GM19438 (cell line): Measurements from ENCODE around the gene COPB1.

Experiments used
- ATAC-seq: cut with Tn5 transposase; IDR thresholded peaks from one replicate; pipeline ENCODE4 v1.9.1; 2021; ENCODE audit warnings: low read depth; ENCODE audit not compliant: unreplicated experiment

Gene COPB1

DNA sequence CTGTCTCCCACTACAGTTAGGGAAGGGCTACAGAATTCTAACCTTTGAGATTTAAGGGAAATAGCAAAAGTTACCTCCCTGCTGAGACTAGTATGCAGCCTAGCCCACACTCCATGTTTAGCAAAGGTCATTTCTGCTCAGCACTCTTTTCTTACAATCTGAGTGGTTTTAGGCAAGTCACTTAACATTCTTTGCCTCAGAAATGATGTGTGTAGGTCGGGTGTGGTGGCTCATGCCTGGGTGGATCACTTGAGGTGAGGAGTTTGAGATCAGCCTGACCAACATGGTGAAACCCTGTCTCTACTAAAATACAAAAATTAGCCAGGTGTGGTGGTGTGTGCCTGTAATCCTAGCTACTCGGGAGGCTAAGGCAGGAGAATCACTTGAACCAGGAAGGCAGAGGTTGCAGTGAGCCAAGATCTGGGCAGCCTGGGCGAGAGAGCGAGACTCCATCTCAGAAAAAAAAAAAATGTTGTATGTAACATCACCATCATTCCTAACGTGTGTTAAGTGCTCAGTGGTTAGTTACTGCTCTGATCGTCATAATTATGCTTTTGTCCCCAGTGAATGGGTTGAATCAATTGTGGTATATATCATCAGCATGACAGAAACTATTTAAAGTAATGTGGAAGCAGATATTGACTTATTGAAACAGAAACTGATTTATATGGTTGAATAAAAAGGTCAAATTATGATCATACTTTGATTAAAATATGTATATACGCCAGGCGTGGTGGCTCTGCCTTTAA lies 55.0 kb downstream of the COPB1 start:
- ATAC-seq: no peak

DNA sequence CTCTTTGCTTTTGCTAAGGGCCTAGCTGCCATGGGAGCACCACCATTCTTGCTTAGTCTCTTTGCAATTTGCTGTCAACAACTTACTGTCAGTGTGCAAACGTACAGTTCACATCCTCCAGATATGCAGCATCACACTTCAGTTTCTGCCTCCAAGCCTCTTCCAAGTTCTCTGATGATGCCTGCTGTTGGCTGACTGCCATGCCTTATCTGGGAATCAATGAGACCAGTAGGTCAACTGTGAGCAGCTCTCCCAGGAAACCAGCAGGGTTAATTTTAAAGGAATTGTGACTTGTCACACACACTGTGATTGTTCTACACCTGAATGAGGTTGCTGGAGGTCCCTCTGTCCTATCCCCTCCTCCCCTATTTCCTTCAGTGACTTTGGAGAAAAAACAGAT lies 56.0 kb downstream of the COPB1 start:
- ATAC-seq: no peak

DNA sequence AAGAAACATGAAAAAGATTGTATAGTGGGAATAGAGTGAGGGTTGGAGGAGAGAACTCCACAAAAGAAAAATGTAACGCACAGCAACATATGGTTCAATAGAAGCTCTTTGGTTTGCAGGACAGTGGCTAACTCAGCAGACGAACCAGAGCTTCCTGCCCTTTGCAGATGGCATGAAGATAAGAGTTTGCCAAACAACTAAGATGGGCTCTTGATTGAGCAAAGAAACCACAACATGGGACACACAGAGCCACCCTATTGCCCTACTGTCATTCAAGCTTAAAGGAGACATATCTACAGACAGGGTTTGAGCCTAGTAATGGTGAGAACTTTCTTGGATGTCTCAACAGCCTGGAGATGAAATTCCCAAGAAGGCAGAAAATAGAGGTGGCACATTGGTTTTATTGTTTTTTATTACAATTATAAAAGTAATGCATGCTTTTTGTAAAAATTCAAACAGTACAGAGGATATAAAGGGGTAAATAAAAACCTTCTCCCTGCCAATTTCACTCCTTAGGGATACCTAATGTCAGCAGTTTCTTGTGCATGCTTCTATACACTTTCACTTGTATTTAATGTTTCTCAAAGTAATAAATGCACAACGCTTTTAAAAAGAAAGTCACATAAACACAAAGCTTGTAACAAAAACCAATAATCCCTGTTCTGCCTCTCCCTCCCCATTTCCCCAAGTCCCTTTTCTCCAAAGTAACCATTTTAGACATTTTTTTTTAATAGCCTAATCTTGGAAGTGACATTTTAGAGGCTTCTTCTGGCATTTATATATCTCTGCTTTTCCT lies 63.7 kb downstream of the COPB1 start:
- ATAC-seq: no peak

DNA sequence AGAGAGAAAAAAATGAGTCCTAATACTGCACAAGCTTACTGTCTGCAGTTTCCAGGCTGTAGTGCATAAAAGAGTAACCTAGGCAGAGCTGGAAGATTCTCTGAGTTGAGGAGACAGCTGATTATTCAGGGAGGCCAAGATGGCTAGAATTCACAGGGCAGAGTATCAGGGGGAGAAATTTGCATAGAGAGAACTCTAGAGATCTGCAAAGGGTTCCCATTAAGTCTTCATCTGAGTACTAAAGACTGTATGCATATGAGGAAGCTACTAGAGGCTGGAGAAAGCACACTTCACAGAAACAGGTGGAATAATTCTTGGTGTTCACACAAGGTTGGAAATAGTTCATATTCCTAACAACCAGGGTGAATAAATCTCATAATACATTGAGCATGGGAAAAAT lies 74.0 kb downstream of the COPB1 start:
- no peak for ATAC-seq

DNA sequence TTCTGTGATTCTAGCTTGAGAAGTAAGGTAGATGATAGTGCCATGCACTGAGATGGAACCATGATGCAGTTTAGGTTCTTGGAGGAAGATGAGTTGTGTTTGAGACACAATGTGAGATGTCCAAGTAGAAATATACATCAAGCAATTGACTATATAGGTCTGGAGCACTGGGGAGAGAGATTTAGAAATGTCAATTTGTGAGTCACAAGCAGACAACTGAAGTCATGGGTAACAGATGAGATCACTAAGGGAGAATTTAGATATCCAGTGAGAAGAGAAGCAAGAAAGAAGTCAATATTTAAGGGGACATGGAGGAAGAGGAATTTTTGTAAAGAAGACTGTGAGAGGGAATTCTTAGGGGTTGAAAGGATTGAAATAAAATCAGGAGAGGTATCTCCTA lies 75.5 kb downstream of the COPB1 start:
- ATAC-seq: no peak

DNA sequence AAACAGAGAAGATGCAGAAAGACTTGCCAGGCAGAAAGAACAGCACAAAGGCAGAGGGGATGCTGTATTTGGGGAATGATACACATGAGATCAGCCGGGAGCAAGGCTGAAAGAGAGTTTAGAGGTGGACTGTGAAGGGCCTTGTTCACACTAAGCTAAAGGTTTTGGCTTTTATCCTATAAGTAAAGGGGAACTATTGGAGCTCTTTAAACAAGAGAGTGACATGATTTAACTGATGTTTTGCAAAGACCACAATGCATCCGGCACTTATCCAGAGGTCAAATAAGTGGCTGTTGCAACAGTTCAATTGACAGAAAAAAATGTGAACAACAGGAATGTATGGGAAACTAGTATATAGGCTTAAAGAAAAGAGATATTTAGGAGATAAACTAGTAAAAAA lies 76.0 kb downstream of the COPB1 start:
- ATAC-seq: no peak

DNA sequence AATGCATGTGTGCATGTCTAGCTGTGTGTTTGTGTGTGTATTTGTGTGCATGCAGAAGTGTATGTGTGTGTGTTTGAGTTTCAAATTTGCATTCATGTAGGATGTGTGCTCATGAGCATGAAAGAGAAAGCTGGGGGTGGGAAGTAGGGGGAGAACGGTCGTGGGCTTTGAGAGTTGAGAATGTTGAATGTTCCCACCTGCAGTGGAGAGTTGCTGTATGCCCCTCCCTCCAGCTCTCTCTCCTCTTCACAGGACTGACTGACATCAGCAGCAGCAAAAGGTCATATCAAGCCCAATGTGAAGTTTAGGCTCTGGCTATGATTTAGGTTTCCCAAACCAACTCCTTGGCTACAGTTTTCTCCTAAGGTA lies 76.8 kb downstream of the COPB1 start:
- ATAC-seq: no peak

DNA sequence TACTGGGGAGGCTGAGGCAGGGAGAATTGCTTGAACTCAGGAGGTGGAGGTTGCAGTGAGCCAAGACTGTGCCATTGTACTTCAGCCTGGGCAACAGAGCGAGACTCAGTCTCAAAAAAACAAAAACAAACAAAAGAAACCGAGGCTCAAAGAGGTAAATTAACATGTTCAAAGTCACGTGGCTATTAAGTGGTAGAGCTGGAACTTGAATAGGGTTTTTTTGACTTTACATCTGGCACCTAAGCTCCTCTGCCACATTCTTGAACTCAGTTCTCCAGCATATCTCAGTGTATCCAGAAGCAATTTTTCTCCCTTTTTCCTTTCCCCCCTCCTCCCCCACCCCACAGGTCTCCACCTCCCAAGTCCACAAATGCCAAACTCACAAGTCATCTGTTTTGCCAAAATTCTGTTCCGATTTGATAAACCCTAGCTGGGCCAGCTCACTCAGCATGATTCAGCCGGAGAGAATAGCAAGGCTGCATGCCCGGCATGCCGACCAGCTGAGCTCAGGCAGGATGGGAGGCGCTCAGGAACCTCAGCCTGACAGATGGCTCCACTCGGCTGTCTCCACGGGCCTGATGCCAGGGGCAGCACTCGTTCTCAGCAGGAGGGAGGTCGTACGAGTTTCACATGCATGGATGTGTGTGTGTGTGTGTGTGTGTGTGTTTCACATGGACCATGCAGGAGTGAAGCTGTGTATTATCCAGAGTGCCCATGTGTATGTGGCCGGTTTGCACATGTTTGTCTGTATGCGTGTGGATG lies 77.4 kb downstream of the COPB1 start:
- no peak for ATAC-seq

DNA sequence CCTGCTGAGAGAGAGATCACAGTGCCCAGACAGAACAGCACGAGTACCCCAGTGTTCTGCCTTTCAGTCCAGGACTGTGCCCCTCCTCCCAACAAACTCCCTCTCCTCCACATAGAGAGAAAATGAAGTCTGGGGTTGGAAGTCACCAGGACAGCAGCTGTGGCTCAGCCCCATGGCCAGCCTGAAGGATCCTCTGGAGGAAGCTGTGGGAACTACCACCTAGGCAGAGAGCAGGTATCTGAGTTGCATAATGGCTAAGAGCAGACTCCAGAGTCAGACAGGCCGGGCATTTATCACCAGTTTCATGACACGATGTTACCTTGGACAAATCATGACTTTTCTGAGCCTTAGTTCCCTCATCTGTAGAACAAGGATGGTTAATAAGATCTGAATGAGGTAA lies 79.4 kb downstream of the COPB1 start:
- no peak for ATAC-seq

DNA sequence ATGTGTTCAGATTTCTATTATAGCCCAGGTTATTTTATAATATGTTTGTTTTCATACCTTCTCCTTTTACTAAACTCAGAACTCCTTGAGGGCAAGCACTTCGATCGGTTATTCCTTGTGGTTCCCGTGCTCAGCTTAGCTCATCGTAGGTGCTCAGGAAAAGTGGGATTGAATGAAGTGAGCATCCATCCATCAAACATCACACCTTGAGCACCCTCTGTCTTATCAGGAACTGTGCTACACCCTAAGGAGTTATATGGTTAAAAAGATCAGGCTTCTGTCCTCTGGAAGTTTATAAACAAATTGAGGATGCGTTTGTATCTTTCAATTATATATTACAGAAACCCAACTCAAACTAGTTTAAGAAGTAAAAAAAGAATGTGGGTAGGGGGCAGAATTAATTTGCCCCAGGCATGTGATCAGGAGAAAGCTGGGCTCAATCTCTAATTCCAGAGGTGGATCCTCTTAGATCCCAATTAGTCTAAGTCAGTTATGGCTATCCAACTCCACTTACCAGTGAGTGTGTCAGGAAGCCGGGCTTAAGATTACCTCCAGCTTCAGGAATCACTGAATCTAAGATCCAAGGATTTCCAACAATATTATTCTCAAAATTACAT lies 80.7 kb downstream of the COPB1 start:
- ATAC-seq: no peak

DNA sequence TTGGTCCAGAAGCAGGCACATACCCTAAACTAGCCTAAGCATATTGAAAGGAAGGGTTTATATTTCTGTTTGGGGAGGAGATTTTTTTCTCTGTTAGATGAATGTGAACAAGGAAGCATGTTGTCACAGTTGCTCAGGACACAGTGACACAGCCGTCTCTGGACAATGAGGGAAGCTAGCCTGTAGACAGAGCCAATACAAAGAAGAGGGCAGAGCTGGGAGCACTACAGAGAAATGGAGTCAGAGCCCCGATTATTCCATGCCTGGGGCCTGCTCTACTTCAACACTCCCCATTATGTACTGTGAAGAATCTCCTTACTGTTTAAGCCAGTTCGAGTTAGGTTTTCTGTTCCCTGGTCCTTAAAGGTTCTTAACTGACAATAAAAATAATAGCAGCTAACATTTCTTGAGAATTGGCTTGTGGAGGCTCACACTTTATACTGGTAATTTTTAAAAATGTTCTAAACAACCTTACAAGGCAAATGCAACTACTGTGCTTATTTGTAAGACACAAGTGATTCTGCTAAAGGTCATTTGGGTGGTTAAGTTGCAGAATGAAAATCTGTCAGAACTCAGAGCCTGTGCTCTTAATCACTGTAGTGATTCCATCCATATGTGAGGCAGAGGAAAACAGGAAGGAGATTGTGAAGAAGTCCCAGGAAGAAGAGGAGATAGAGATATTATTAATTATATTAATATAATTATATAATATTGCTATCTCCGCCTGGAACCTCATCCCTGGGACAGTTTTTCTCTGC lies 81.8 kb downstream of the COPB1 start:
- ATAC-seq: no peak

DNA sequence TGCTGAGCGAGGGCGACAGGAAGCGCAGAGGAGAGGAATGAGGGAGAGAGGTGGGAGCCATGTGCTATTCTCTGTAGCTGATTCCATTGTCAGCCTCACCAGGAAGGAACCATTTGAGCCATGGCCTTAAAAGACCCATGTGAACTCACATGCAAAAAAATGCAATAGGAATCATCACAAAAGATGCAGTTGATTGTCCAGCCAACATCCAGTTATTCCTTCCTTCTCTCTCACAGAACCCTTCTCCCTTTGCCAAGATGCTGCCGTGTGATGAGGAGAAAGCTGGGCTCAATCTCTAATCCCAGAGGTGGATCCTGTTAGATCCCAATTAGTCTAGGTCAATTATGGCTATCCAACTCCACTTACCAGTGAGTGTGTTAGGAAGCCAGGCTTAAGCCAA lies 82.4 kb downstream of the COPB1 start:
- ATAC-seq: no peak

DNA sequence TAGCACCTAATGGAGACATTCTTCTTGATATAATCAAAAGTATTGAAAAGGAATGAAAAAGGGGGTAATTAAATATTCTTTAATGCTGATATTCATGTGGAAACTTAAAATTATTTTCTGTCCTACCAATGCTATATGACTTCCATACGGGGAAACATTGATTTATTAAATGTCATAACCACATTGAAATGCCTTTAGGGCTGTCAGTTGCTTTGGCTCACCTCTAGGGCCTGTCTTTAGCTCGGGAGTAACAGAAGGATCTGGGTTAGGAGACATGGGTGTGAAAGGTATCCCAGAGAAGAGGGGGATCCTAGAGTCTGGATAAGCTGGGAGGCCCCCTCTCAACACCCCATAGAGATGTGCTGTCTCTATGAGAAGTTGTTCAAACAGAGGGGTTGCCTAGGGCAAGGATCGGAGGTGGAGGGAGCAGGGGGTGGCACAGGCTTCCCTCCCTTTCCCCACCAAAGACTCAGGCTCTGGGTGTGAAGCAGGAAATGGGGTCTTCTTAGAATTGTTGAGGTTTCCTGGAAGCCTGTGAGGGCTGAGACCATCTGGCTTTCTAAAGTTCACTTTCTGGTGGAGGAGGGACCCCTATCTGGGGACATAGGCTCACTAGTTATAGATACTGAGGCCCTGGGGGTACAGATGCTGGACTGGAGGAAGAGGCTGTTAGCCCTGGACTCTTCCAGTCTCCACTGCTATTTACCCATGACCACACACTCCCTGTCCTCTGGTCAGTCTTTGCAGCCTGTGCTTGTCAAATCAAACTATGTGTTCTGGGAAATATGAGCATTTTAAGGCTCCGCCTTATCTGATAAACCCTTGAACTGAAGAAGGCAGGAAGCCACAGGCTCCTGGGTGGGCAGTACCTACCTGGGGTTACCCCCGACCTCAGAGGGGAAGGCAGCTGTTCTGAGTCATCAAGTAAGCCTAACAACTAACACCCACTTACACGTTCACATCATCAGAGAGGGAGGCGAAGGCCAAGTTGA lies 84.8 kb downstream of the COPB1 start:
- no peak for ATAC-seq

DNA sequence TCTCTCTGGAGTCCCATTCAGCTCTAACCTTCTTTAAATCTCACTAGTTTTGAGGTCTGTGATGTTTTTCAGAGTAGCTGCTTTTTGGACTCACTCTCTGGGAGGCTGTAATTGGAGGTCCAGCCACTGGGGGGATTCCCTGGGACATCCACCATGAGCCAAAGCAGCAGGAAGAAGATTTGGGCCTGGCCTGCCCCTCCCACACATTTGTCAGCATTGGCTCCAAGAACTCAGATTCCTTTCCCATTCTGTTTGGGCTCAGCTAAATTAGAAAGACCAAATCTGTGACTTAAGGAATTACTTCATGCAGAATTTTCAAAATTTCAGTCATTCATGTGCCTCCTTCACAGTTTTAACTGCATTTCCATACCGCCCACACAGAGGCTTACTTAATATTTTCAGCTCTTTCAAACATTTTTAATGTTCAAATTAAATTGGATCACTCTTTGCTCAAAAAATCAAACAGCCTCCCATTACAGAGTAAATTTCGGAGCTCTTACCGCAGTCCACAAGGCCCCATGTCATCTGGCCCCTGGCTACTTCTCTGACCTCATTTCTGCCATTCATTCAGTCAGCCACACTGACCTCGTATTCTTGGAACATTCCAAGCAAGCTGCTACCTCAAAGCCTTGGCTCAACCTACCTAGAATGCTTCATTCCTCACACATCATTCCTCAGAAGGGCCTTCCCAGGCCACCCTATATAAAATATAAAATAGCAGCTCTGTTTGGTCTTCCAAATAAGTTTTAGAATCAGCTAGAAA lies 86.1 kb downstream of the COPB1 start:
- no peak for ATAC-seq

DNA sequence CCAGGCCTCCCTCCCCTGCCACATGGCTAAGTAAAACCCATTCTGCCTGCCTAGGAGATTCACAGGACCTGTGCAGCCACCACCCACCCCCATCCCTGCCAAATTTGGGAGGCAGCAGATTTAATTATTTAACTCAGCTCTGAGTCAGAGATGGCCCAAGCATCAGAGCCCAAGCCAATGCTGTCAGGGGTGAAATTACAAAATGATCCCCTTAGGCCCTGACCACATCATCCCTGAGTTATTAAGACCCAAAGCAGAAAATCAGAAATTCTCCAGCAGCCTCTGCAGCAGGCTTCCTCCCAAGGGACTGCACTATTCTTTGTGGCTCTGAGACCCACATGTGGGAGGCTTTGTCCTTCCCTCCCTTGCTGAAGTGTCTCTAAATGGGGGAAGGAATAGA lies 87.8 kb downstream of the COPB1 start:
- no peak for ATAC-seq

DNA sequence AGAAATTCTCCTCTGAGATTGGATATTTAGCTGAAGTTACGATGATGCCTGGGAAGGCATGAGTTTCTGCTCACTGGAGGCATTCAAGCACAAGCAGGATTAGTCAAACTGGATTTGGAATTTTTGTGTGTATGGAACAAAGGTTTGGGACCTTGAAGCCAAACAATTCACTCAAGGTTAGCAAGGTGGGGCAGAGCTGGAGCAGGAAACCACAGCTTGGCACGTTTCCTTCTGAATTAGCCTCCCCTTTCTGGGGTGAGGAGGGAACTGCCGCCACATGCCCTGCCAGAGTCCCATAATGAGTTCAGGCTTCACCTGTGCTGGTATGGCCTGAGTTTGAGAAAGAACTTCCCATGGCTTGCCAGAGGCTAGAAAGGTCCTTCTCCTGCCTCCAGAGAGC lies 89.7 kb downstream of the COPB1 start:
- ATAC-seq: no peak

DNA sequence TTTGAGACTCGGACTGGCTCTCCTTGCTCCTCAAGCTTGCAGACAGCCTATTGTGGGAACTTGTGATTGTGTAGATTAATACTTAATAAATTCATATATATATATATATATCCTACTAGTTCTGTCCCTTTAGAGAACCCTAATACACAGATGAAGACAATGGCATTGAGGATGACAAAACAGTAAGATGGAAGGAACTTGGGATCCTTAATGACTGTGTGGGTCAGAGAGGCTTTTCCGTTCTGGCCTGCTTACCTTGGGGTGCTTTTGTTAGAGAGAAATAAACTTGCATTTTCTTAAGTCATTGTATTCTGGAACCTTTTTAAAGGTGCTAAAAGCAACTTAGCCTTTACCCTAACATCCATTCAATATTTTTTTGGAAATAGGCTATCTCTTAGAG lies 91.0 kb downstream of the COPB1 start:
- no peak for ATAC-seq
